Dendritic cell treated with granulocyte-macrophage colony-stimulating factor and Interleukin-4, amounts not matched to agents 40 ng/mL and 50 ng/mL, for 4 days (primary cell): ENCODE results near the gene LMF1.
A peak's percentile ranks its signal among the peaks of the same experiment; 100 is the strongest.

Source experiments
- H3K27ac Mint-ChIP-seq: one replicate; pipeline ENCODE4 v1.8.0; 2022; ENCODE audit warnings: mild to moderate bottlenecking, mixed read lengths
- H3K27me3 Mint-ChIP-seq: one replicate; pipeline ENCODE4 v1.8.0; 2022; ENCODE audit warnings: mild to moderate bottlenecking, mixed read lengths
- H3K36me3 Mint-ChIP-seq: one replicate; pipeline ENCODE4 v1.8.0; 2022; ENCODE audit warnings: low read depth, mixed read lengths
- H3K4me1 Mint-ChIP-seq: one replicate; pipeline ENCODE4 v1.8.0; 2022; ENCODE audit warnings: low read depth, mixed read lengths
- H3K4me3 Mint-ChIP-seq: one replicate; pipeline ENCODE4 v1.8.0; 2022; ENCODE audit warnings: mild to moderate bottlenecking, moderate library complexity, mixed read lengths
- H3K9me3 Mint-ChIP-seq: one replicate; pipeline ENCODE4 v1.8.0; 2022; ENCODE audit warnings: mixed read lengths
- intact Hi-C: fragments of 100-400 bp; cut with micrococcal nuclease; formaldehyde crosslinking; loops from one replicate; pipeline ENCODE4 v1.15.0; 2022

LMF1 gene

DNA sequence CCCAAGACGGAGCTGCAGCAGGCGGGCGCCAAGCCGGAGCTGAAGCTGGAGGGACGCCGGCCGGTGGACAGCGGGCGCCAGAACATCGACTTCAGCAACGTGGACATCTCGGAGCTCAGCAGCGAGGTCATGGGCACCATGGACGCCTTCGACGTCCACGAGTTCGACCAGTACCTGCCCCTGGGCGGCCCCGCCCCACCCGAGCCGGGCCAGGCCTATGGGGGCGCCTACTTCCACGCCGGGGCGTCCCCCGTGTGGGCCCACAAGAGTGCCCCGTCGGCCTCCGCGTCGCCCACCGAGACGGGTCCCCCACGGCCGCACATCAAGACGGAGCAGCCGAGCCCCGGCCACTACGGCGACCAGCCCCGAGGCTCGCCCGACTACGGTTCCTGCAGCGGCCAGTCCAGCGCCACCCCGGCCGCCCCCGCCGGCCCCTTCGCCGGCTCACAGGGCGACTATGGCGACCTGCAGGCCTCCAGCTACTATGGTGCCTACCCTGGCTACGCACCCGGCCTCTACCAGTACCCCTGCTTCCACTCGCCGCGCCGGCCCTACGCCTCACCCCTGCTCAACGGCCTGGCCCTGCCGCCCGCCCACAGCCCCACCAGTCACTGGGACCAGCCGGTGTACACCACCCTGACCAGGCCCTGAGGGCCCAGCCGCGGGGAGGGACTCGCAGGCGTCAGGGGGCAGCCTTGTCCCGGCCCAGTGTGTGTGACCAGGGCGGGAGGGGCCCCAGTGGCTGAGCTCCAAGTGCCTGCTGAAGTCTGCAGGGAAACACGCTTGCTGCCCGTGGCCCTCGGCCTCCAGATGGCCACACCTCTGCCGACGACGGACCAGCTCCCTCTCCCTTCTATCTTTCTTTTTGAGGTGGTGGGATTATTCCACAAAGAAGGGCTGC is 14.2 kb upstream of the LMF1 start:
- Mint-ChIP-seq H3K9me3 (no peaks in the 10 kb centered on the region), H3K4me3 (no peak overlapping the region), H3K27ac (no peak overlapping the region), H3K4me1 (peaks cover 6% of the 10 kb centered on the region), H3K27me3 (peaks cover 46% of the 10 kb centered on the region), H3K36me3 (no peaks in the 10 kb centered on the region)
- intact Hi-C loops, result no loop called here

DNA sequence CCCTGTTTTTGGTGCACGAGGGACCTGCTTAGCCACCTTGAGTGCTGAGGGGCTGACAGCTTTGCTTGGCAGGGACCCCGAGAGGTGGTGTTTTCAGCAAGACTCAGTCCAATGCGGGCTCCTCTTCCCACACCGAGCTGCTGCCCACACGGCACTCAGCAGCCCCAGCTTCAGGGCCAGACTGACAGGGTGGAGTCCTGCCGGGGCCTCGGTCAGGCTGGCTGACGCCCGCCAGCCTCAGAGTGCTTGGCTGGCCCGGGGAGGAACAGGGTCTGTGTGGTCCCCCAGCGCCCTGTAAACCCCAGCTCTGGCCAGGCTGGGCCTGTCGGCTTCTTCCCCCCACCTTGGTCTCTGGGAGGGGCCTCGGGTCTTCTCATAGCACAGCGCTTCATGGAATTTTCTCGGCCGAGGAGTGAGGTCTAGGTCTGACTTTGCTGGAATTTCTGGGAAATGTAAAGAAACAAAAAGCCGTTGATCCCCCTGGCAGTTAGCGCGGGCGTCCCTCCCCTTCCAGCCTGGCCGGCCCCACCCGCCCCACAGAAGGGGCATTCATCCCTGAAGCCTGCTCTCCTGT is 13.4 kb upstream of the LMF1 start:
- H3K4me3 Mint-ChIP-seq, result no peak overlapping the region
- no peaks in the 10 kb centered on the region for H3K36me3 Mint-ChIP-seq
- H3K27ac Mint-ChIP-seq, result no peak overlapping the region
- peaks cover 10% of the 10 kb centered on the region for H3K4me1 Mint-ChIP-seq
- peaks cover 53% of the 10 kb centered on the region for H3K27me3 Mint-ChIP-seq
- intact Hi-C loops, result no loop called here
- H3K9me3 Mint-ChIP-seq, result no peaks in the 10 kb centered on the region

GRCh38 chr16:983044-984030 is 12.6 kb upstream of the LMF1 start:
- no peak overlapping the region for H3K27ac Mint-ChIP-seq
- H3K9me3 Mint-ChIP-seq, result no peaks in the 10 kb centered on the region
- intact Hi-C loops, result no loop called here
- H3K27me3 Mint-ChIP-seq, result peaks cover 57% of the 10 kb centered on the region
- H3K4me3 Mint-ChIP-seq, result no peak overlapping the region
- no peaks in the 10 kb centered on the region for H3K36me3 Mint-ChIP-seq
- H3K4me1 Mint-ChIP-seq, result peaks cover 10% of the 10 kb centered on the region

- Mint-ChIP-seq H3K36me3 (no peaks in the 10 kb centered on the region), H3K27me3 (peaks cover 62% of the 10 kb centered on the region), H3K27ac (no peak overlapping the region), H3K4me1 (peaks cover 10% of the 10 kb centered on the region), H3K4me3 (no peak overlapping the region), H3K9me3 (no peaks in the 10 kb centered on the region)
- intact Hi-C loops, result no loop called here
These were observed 11.6 kb upstream of the LMF1 start for GRCh38 chr16:982145-983043.

- Mint-ChIP-seq H3K36me3 (no peaks in the 10 kb centered on the region), H3K27me3 (peaks cover 67% of the 10 kb centered on the region), H3K9me3 (no peaks in the 10 kb centered on the region), H3K4me3 (peak within 1 kb of the TSS; percentile 91), H3K4me1 (peaks cover 10% of the 10 kb centered on the region), H3K27ac (peak within 1 kb of the TSS; percentile 36)
- intact Hi-C loops, result no loop called here
These were observed 10.9 kb upstream of the LMF1 start, which contains the start of gene SOX8 for GRCh38 chr16:981695-982144. Gene SOX8 (plus strand): TSS chr16:981770. CDS start chr16:981923, 153 bp downstream.

GRCh38 chr16:980595-980854 is 9.7 kb upstream of the LMF1 start:
- H3K27me3 Mint-ChIP-seq, result peaks cover 75% of the 10 kb centered on the region
- H3K9me3 Mint-ChIP-seq, result no peaks in the 10 kb centered on the region
- H3K4me1 Mint-ChIP-seq, result peaks cover 10% of the 10 kb centered on the region
- no peak overlapping the region for H3K4me3 Mint-ChIP-seq
- no peaks in the 10 kb centered on the region for H3K36me3 Mint-ChIP-seq
- H3K27ac Mint-ChIP-seq, result no peak overlapping the region
- intact Hi-C loops, result no loop called here

DNA sequence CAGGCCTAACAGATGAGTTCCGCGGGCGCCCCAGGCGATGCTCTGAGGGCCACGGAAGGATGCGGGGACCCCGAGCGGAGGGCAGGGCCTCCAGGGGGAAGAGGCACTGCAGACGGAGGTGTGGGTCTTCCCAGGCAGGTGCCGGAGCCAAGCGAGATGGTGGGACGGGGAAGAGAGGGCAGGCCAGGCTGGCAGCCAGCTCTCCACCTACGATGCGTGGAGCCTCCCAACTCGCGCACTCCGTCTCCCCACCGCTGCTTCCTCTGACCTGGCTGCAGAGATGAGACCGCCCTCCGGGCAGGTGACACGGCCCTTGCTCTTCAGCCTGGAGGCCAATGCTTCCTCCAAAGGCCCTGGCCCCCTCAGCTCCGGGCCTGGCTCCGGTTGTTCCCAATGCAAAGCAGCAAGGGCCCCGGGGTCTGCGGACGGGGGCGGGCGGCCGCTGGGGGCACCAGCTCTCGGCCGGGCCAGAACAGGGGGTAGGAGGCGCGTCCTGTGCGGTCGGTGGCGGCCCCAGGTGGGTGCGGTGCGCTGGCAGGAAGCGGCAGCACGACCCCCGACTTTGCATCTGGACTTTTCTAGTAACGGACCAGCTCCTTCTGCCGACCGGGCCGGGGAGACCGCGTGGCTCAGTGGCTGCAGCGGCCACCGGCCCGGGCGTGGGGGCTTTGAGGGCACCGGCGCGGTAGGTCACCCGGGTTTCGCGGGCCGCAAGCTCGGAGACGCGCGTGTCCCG is 9.2 kb upstream of the LMF1 start:
- no peak overlapping the region for H3K4me3 Mint-ChIP-seq
- intact Hi-C loops, result no loop called here
- H3K27me3 Mint-ChIP-seq, result peaks cover 72% of the 10 kb centered on the region
- H3K36me3 Mint-ChIP-seq, result no peaks in the 10 kb centered on the region
- H3K9me3 Mint-ChIP-seq, result no peaks in the 10 kb centered on the region
- no peak overlapping the region for H3K27ac Mint-ChIP-seq
- peaks cover 10% of the 10 kb centered on the region for H3K4me1 Mint-ChIP-seq

- peaks cover 10% of the 10 kb centered on the region for H3K4me1 Mint-ChIP-seq
- H3K4me3 Mint-ChIP-seq, result no peak overlapping the region
- H3K27ac Mint-ChIP-seq, result no peak overlapping the region
- H3K27me3 Mint-ChIP-seq, result peaks cover 76% of the 10 kb centered on the region
- no peaks in the 10 kb centered on the region for H3K9me3 Mint-ChIP-seq
- no peaks in the 10 kb centered on the region for H3K36me3 Mint-ChIP-seq
- intact Hi-C loops, result no loop called here
These were observed 8.4 kb upstream of the LMF1 start for GRCh38 chr16:979147-979546.

DNA sequence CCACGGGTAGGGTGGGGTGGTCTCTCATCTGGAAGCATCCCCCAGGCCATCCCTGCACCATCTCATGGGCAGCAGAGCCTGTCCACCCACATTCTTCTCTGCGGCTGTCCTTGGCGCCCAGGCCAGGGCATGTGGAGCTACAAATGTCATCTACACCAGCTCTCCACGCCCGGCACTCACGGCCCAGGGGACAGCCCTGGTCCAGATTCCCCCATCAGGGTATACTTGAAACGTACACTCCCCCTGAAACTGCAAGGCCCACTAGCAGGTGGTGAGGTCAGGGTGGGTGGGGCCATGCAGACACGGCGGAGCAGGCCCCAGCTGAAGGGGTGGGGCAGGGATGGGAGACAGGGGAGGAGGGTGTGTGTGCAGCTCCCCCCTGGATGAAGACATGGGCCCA is 7.6 kb upstream of the LMF1 start:
- no peak overlapping the region for H3K4me3 Mint-ChIP-seq
- intact Hi-C loops, result no loop called here
- H3K27ac Mint-ChIP-seq, result no peak overlapping the region
- no peaks in the 10 kb centered on the region for H3K9me3 Mint-ChIP-seq
- peaks cover 73% of the 10 kb centered on the region for H3K27me3 Mint-ChIP-seq
- no peaks in the 10 kb centered on the region for H3K36me3 Mint-ChIP-seq
- peaks cover 10% of the 10 kb centered on the region for H3K4me1 Mint-ChIP-seq

- H3K4me1 Mint-ChIP-seq, result peaks cover 10% of the 10 kb centered on the region
- no peaks in the 10 kb centered on the region for H3K36me3 Mint-ChIP-seq
- no peaks in the 10 kb centered on the region for H3K9me3 Mint-ChIP-seq
- intact Hi-C loops, result no loop called here
- H3K27ac Mint-ChIP-seq, result no peak overlapping the region
- H3K27me3 Mint-ChIP-seq, result peaks cover 72% of the 10 kb centered on the region
- no peak overlapping the region for H3K4me3 Mint-ChIP-seq
These were observed 7.1 kb upstream of the LMF1 start for GRCh38 chr16:977896-978295.

- Mint-ChIP-seq H3K4me3 (no peak overlapping the region), H3K36me3 (no peaks in the 10 kb centered on the region), H3K27me3 (peaks cover 72% of the 10 kb centered on the region), H3K4me1 (peaks cover 10% of the 10 kb centered on the region), H3K9me3 (no peaks in the 10 kb centered on the region), H3K27ac (no peak overlapping the region)
- intact Hi-C loops, result no loop called here
These were observed 6.4 kb upstream of the LMF1 start for GRCh38 chr16:977081-977701.

DNA sequence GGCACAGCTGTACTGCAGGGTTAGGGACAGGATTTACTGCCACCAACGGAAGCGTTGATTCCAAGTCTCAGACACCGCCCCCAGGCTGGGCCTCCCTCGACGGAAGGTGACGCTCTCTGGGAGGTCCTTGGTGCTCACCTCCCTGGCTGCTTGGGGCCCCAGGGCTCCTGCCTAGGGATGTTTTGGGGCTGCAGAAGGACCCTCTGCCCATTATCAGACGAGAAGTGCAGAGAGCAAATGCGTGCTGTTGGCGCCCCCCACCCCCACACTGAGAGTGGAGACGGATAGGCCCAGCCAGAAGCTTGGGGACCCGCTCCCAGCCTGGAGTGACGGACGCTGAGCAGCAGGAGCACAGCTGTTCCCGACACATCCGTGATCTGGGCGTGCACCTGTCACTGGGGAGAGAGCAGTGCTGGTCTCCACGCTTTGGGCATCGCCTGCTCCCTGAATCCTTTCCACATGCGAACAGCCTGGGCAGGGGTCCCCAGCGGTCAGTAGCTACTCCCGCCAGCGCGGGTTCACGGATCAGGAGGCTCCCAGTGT is 5.7 kb upstream of the LMF1 start:
- intact Hi-C loops, result no loop called here
- Mint-ChIP-seq H3K27me3 (peaks cover 77% of the 10 kb centered on the region), H3K4me3 (no peak overlapping the region), H3K4me1 (peaks cover 10% of the 10 kb centered on the region), H3K9me3 (no peaks in the 10 kb centered on the region), H3K27ac (no peak overlapping the region), H3K36me3 (no peaks in the 10 kb centered on the region)
